Uterus (tissue), 4 donors: ENCODE measurements around the gene TBC1D19. TPM values are rescaled to one million over a fixed set of nuclear protein-coding genes. Genes with fewer than 3 reads are reported as not detected.

Source experiments
- DNase-seq, 2 donors: peaks; one replicate each; pipeline ENCODE4 v3.0.0-alpha.2; 2019 to 2020
- H3K27ac ChIP-seq, 2 donors: fragments of 200-600 bp; sonication (generic); 1 replicate in 1 of 2; 2 replicates in 1 of 2; pipeline ENCODE4 v1.5.1; 2016 to 2018
- H3K27me3 ChIP-seq, 2 donors: fragments of 200-600 bp; sonication (generic); one replicate each; pipeline ENCODE4 v1.5.1; 2018 to 2019; ENCODE audit warnings: control low read depth in 1 of 2
- H3K36me3 ChIP-seq, 2 donors: fragments of 200-600 bp; sonication (generic); one replicate each; pipeline ENCODE4 v1.5.1; 2019; ENCODE audit warnings: control low read depth in 1 of 2
- H3K4me1 ChIP-seq, 2 donors: fragments of 200-600 bp; sonication (generic); one replicate each; pipeline ENCODE4 v1.5.1; 2018 to 2019; ENCODE audit warnings: control low read depth in 1 of 2
- H3K4me3 ChIP-seq, 2 donors: fragments of 200-600 bp; sonication (generic); 1 replicate in 1 of 2; 2 replicates in 1 of 2; pipeline ENCODE4 v1.5.1; 2018 to 2019; ENCODE audit warnings: mild to moderate bottlenecking in 1 of 2
- H3K9me3 ChIP-seq, 2 donors: fragments of 200-600 bp; sonication (generic); one replicate each; pipeline ENCODE4 v1.5.1; 2019; ENCODE audit warnings: control low read depth in 1 of 2
- POLR2A ChIP-seq, 2 donors: fragments of 450-650 bp; IDR thresholded peaks; one replicate each; pipeline ENCODE4 v1.6.1; 2016; ENCODE audit warnings: antibody characterized with exemption in 2 of 2, mild to moderate bottlenecking in 1 of 2, moderate library complexity in 1 of 2
- intact Hi-C: fragments of 100-400 bp; cut with DNase I; formaldehyde crosslinking; loops from one replicate; pipeline ENCODE4 v1.15.1; 2023; ENCODE audit warnings: low total_unique reads
- total RNA-seq, 4 donors: library from RNA; depleted of rRNA in 3 of 4; stranded (reverse); fragments of >200 nt in 3 of 4; gene quantifications; one replicate each; pipeline versions ENCODE4 v1.1.0 to v1.2.4, GENCODE V29; 2014 to 2023
- TF ChIP-seq, protein P1 (sequence below), 4 experiments: fragments of 200-600 bp in 2 of 4; fragments of 450-650 bp in 2 of 4; sonication (generic) in 2 of 4; IDR thresholded peaks; one replicate each; pipeline ENCODE4 v1.5.1; 2016 to 2019; ENCODE audit warnings: antibody characterized with exemption in 4 of 4, mild to moderate bottlenecking in 2 of 4, moderate library complexity in 1 of 4
- donor health status: DM: yes; HTN: yes; CAD: no.

Gene TBC1D19
- total RNA-seq, 4 donors from 2014 or later: 5.4 to 69.6 (median 25.2) TPM

DNA sequence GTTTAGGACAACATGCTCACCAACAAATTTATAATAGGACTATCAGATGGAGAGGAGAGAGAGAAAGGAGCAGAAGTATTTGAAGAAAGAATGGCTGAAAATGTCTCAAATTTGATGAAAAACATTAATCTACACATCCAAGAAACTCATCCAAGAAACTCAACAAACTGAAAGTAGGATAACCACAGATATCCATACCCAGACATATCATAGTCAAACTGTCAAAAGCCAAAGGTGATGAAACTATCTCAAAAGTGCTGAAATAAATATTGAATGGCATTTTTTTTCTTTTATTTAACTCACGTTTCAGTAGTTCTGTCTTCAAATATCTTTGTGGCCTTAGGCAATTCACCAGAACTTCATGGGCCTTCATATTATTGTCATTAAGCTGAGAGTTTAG, 116.2 kb downstream of the TBC1D19 start:
- Histone ChIP-seq H3K4me3 (no peak overlapping the region), H3K27me3 (no peaks in the 10 kb centered on the region), H3K9me3 (no peaks in the 10 kb centered on the region), H3K4me1 (no peaks in the 10 kb centered on the region), H3K27ac (no peak overlapping the region), H3K36me3 (no peaks in the 10 kb centered on the region)
- TF ChIP-seq, protein P1, sequence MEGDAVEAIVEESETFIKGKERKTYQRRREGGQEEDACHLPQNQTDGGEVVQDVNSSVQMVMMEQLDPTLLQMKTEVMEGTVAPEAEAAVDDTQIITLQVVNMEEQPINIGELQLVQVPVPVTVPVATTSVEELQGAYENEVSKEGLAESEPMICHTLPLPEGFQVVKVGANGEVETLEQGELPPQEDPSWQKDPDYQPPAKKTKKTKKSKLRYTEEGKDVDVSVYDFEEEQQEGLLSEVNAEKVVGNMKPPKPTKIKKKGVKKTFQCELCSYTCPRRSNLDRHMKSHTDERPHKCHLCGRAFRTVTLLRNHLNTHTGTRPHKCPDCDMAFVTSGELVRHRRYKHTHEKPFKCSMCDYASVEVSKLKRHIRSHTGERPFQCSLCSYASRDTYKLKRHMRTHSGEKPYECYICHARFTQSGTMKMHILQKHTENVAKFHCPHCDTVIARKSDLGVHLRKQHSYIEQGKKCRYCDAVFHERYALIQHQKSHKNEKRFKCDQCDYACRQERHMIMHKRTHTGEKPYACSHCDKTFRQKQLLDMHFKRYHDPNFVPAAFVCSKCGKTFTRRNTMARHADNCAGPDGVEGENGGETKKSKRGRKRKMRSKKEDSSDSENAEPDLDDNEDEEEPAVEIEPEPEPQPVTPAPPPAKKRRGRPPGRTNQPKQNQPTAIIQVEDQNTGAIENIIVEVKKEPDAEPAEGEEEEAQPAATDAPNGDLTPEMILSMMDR (IDR thresholded peaks at IDR 0.05): no peak
- TF ChIP-seq POLR2A (IDR thresholded peaks at IDR 0.05): no peak
- intact Hi-C loops: no loop called here
- no peak for DNase-seq

DNA sequence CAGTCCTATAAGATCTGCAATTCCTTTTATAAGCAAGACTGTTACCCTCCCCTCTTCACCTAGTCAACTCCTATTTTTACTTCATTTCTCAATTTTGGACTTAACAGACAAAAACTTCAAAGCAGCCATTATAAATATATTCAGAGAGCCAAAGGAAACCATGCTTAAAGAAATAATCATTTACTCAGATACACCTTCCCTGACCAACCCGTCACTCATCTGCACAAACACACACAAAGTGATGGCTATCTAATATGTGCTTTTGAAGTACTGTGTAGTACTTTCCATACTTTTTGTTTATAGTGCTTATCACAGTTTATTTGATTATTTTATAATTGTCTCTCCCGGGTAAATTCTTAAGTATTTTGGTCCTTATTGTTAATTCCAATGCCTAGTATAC, 117.2 kb downstream of the TBC1D19 start:
- H3K4me1 ChIP-seq: no peaks in the 10 kb centered on the region
- H3K27ac ChIP-seq: no peak overlapping the region
- H3K36me3 ChIP-seq: no peaks in the 10 kb centered on the region
- no peak for DNase-seq
- intact Hi-C loops: no loop called here
- TF ChIP-seq POLR2A (IDR thresholded peaks at IDR 0.05): no peak
- TF ChIP-seq, protein P1 (IDR thresholded peaks at IDR 0.05): no peak
- H3K9me3 ChIP-seq: no peaks in the 10 kb centered on the region
- H3K27me3 ChIP-seq: no peaks in the 10 kb centered on the region
- no peak overlapping the region for H3K4me3 ChIP-seq

DNA sequence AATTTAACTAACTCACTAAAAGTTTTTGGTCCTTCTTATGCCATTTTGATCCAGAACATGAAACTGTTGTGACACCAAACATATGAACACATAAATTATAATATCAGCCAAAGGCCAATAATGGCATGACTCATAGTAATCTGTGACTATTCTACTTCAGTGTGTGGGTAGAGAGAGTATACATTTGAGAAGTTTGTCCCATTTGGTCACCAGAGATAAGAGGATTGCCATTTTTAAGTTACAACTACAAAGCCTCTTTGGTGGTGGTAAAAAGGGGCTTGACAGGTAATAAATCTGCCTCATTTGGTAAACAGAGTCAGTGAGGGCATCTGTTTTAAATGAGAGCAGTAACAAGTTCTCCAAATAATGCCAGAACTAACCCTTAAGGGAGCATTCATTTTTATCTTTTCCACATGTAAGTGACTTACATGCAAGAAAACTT, 117.9 kb downstream of the TBC1D19 start:
- Histone ChIP-seq H3K9me3 (no peaks in the 10 kb centered on the region), H3K27ac (no peak overlapping the region), H3K27me3 (no peaks in the 10 kb centered on the region), H3K4me1 (no peaks in the 10 kb centered on the region), H3K36me3 (no peaks in the 10 kb centered on the region), H3K4me3 (no peak overlapping the region)
- intact Hi-C loops: no loop called here
- DNase-seq: no peak
- TF ChIP-seq, protein P1 (IDR thresholded peaks at IDR 0.05): no peak
- TF ChIP-seq POLR2A (IDR thresholded peaks at IDR 0.05): no peak

DNA sequence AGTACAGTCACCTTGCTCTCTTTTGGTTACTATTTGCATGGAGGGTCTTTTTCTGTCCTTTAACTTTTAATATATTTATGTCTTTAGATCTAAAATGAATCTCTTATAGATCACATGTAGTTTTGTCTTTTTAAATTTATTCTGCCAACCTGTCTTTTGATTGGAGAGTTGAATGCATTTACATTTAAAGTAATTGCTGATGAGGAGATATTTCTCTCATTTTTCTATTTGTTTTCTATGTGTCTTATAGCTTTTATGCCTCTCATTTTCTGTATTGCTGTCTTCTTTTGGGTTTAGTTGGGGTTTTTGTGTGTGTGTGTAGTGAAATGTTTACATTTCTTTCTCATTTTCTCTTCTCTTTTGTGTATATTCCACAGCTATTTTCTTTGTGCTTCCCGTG, 123.5 kb downstream of the TBC1D19 start:
- Histone ChIP-seq H3K4me1 (no peaks in the 10 kb centered on the region), H3K27me3 (no peaks in the 10 kb centered on the region), H3K9me3 (no peaks in the 10 kb centered on the region), H3K4me3 (no peak overlapping the region), H3K27ac (no peak overlapping the region), H3K36me3 (no peaks in the 10 kb centered on the region)
- no peak for TF ChIP-seq POLR2A (IDR thresholded peaks at IDR 0.05)
- no peak for DNase-seq
- intact Hi-C loops: no loop called here

DNA sequence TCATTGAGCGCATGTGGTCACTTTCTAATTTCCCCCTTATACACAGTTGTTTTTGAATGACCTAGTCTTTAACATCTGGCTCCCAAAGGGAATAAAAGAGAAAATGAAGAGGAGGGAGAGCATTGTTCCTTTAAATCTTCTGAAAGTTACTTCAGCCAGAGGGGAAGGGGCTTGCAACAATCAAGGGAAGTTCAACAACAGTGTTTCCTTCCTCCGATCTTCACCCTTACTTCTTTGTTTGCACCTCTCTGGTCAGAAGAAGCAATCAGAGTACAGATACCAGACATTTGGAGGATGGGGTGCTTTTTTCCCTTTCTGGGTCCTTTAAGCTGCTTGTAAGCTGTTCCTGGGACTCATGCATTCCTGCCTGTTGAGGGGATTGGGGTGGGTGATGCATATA, 125.4 kb downstream of the TBC1D19 start:
- intact Hi-C loops: no loop called here

More for the DNA sequence above, 125.4 kb downstream of the TBC1D19 start:
- Histone ChIP-seq H3K4me3 (no peak overlapping the region), H3K27ac (no peak overlapping the region), H3K9me3 (no peaks in the 10 kb centered on the region), H3K36me3 (no peaks in the 10 kb centered on the region), H3K4me1 (no peaks in the 10 kb centered on the region), H3K27me3 (no peaks in the 10 kb centered on the region)
- DNase-seq: no peak
- TF ChIP-seq, protein P1 (IDR thresholded peaks at IDR 0.05): no peak
- TF ChIP-seq POLR2A (IDR thresholded peaks at IDR 0.05): no peak
